CD14-positive monocyte (primary cell): Measurements from ENCODE around the gene KCNIP2. TPM values are rescaled to one million over a fixed set of nuclear protein-coding genes. Genes with fewer than 3 reads are reported as not detected.

Experiments
- DNase-seq, 3 donors: peaks; one replicate each; pipeline ENCODE4 v3.0.0-alpha.2; 2011 to 2022
- H2AFZ ChIP-seq: 2 replicates; pipeline ENCODE4 v1.6.0; 2012; ENCODE audit warnings: mild to moderate bottlenecking, low read depth, low read length, inconsistent platforms; ENCODE audit not compliant: insufficient read depth, poor library complexity, severe bottlenecking
- H3K27ac ChIP-seq, 2 donors: 1 replicate in 1 of 2; 2 replicates in 1 of 2; pipeline ENCODE4 v1.5.1; 2012 to 2013; ENCODE audit warnings: low read length in 2 of 2, control low read depth in 1 of 2, inconsistent platforms in 1 of 2, low read depth in 1 of 2, mild to moderate bottlenecking in 1 of 2
- H3K27me3 ChIP-seq, 2 donors: one replicate each; pipeline versions ENCODE4 v1.6.0 to v1.6.1; 2011 to 2013; ENCODE audit warnings: low read length in 2 of 2; ENCODE audit not compliant: control insufficient read depth in 2 of 2, insufficient read depth in 2 of 2
- H3K36me3 ChIP-seq, 2 donors: replicated peaks in 1 of 2; 1 replicate in 1 of 2; 2 replicates in 1 of 2; pipeline versions ENCODE4 v1.5.1 to v1.6.1; 2012 to 2013; ENCODE audit warnings: low read length in 2 of 2, control low read depth in 1 of 2, inconsistent platforms in 1 of 2, mild to moderate bottlenecking in 1 of 2; ENCODE audit not compliant: insufficient read depth in 2 of 2, control insufficient read depth in 1 of 2
- H3K4me1 ChIP-seq, 2 donors: 1 replicate in 1 of 2; 2 replicates in 1 of 2; pipeline versions ENCODE4 v1.5.1 to v1.6.1; 2012 to 2013; ENCODE audit warnings: low read length in 2 of 2, control low read depth in 1 of 2, inconsistent platforms in 1 of 2, mild to moderate bottlenecking in 1 of 2, moderate library complexity in 1 of 2; ENCODE audit not compliant: insufficient read depth in 2 of 2, control insufficient read depth in 1 of 2
- H3K4me2 ChIP-seq: replicated peaks from 2 replicates; pipeline ENCODE3; 2012; ENCODE audit warnings: low read length, moderate library complexity, mild to moderate bottlenecking; ENCODE audit not compliant: poor library complexity, severe bottlenecking; ENCODE audit errors: extremely low read depth
- H3K4me3 ChIP-seq, 3 experiments: fragments of 200-600 bp in 1 of 3; sonication (generic) in 1 of 3; replicated peaks in 1 of 3; 1 replicate in 2 of 3; 2 replicates in 1 of 3; pipeline ENCODE4 v1.5.1; 2011 to 2013; ENCODE audit warnings: low read length in 3 of 3, mild to moderate bottlenecking in 3 of 3, control low read depth in 2 of 3, low read depth in 2 of 3, inconsistent platforms in 1 of 3, moderate library complexity in 1 of 3
- H3K79me2 ChIP-seq: 2 replicates; pipeline ENCODE4 v1.6.0; 2012; ENCODE audit warnings: mild to moderate bottlenecking, control low read depth, inconsistent platforms, low read length, moderate library complexity; ENCODE audit not compliant: insufficient read depth
- H3K9ac ChIP-seq: 2 replicates; pipeline ENCODE4 v1.6.0; 2017; ENCODE audit warnings: low read length, mild to moderate bottlenecking; ENCODE audit not compliant: insufficient read depth, poor library complexity, severe bottlenecking
- H3K9me3 ChIP-seq, 2 donors: replicated peaks in 1 of 2; 1 replicate in 1 of 2; 2 replicates in 1 of 2; pipeline versions ENCODE4 v1.5.1 to v1.6.1; 2012 to 2013; ENCODE audit warnings: low read length in 2 of 2, control low read depth in 1 of 2; ENCODE audit not compliant: control insufficient read depth in 1 of 2, insufficient read depth in 1 of 2
- H4K20me1 ChIP-seq: 2 replicates; pipeline ENCODE4 v1.6.0; 2012; ENCODE audit warnings: mild to moderate bottlenecking, low read length, control low read depth, moderate library complexity; ENCODE audit not compliant: insufficient read depth
- H3K27ac Mint-ChIP-seq, 7 donors: one replicate each; pipeline ENCODE4 v1.8.0; 2020; ENCODE audit warnings: mild to moderate bottlenecking in 7 of 7, mixed read lengths in 7 of 7, moderate library complexity in 6 of 7, inconsistent platforms in 2 of 7
- H3K27me3 Mint-ChIP-seq, 3 donors: one replicate each; pipeline ENCODE4 v1.8.0; 2021 to 2022; ENCODE audit warnings: low read depth in 3 of 3, mild to moderate bottlenecking in 3 of 3, mixed read lengths in 3 of 3, moderate library complexity in 3 of 3, inconsistent platforms in 1 of 3
- H3K36me3 Mint-ChIP-seq, 2 donors: one replicate each; pipeline ENCODE4 v1.8.0; 2020; ENCODE audit warnings: mixed read lengths in 2 of 2, inconsistent platforms in 1 of 2, mild to moderate bottlenecking in 1 of 2
- H3K4me1 Mint-ChIP-seq: one replicate; pipeline ENCODE4 v1.8.0; 2020; ENCODE audit warnings: mild to moderate bottlenecking, mixed read lengths
- H3K4me3 Mint-ChIP-seq, 2 donors: one replicate each; pipeline ENCODE4 v1.8.0; 2020; ENCODE audit warnings: mild to moderate bottlenecking in 2 of 2, mixed read lengths in 2 of 2, moderate library complexity in 1 of 2
- H3K9me3 Mint-ChIP-seq, 7 donors: one replicate each; pipeline ENCODE4 v1.8.0; 2020 to 2022; ENCODE audit warnings: mixed read lengths in 7 of 7, mild to moderate bottlenecking in 6 of 7, moderate library complexity in 6 of 7, inconsistent platforms in 2 of 7
- CTCF ChIP-seq: fragments of 200-600 bp; IDR thresholded peaks from one replicate; pipeline ENCODE4 v1.8.0; 2022; ENCODE audit warnings: antibody characterized with exemption, mild to moderate bottlenecking
- WGBS: methylation state at CpG from one replicate; pipeline ENCODE4 v1.1.5; 2013; ENCODE audit warnings: missing lambda C conversion rate; ENCODE audit not compliant: insufficient coverage; 5-methylcytosine and 5-hydroxymethylcytosine counted together
- intact Hi-C, 2 donors: fragments of 100-400 bp; cut with micrococcal nuclease; formaldehyde crosslinking; loops; one replicate each; pipeline versions ENCODE4 v1.15.0 to v1.15.1; 2023
- polyA plus RNA-seq, 3 donors: library from polyadenylated mRNA; depleted of rRNA in 1 of 3; unstranded in 2 of 3; stranded (reverse) in 1 of 3; fragments of 300-500 nt in 2 of 3; fragments of >200 nt in 1 of 3; fragmentation: Illumina TruSeq in 2 of 3; gene quantifications; 1 replicate in 2 of 3; 2 replicates in 1 of 3; pipeline ENCODE4 v1.2.3, GENCODE V29; 2012 to 2021

Gene KCNIP2
- polyA plus RNA-seq, 3 donors: 0.48 to 2.1 TPM; not detected in 1

- Mint-ChIP-seq H3K36me3 (peaks cover 10 to 15% of the 10 kb centered on the region in 2 donors), H3K9me3 (no peaks in the 10 kb centered on the region), H3K27me3 (peaks cover 21 to 31% (median 25%) of the 10 kb centered on the region in 3 donors), H3K4me1 (peaks cover 61% of the 10 kb centered on the region), H3K4me3 (no peak overlapping the region), H3K27ac (no peak overlapping the region)
- Histone ChIP-seq H2AFZ (no peak overlapping the region), H3K79me2 (no peaks in the 10 kb centered on the region), H3K9me3 (no peaks in the 10 kb centered on the region), H3K27me3 (peaks cover 5 to 16% of the 10 kb centered on the region in 2 donors), H3K4me2 (no peak overlapping the region), H3K36me3 (no peaks in the 10 kb centered on the region), H3K4me1 (peaks cover 48 to 55% of the 10 kb centered on the region in 2 donors), H3K9ac (no peak overlapping the region), H4K20me1 (peaks cover 75% of the 10 kb centered on the region), H3K4me3 (no peak overlapping the region), H3K27ac (no peak overlapping the region)
- intact Hi-C loops: no loop called here
- no peak for DNase-seq
- TF ChIP-seq CTCF: no peak
- WGBS: no CpG with 5 or more reads among the region's 2 CpGs
Measured at GRCh38 chr10:101837748-101838147, 5.9 kb downstream of the KCNIP2 start.

DNA sequence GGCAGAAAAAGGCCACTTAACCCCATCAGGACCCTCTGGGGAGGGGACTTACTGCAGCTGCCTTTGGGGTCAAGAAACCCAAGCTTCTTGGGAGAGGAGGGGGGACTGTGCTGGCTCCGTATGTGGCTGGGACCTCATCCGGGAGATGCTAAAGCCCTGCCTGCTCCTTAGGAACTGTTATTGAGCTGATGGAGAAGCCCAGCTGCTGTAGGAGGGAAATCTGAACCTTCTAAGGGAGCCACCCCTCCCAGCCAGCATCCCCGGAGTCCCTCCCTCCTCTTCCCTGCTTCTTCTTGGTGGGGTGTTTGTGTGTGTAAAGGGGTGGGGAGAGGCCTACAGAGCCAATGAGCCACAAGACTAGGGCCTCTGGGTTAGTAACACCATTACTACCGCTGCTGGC, 8.2 kb downstream of the KCNIP2 start:
- H3K79me2 ChIP-seq: no peaks in the 10 kb centered on the region
- H3K27me3 Mint-ChIP-seq: peaks cover 4 to 9% (median 6%) of the 10 kb centered on the region in 3 donors
- no peak for DNase-seq
- H3K4me2 ChIP-seq: no peak overlapping the region
- H3K9ac ChIP-seq: no peak overlapping the region
- H3K9me3 Mint-ChIP-seq: no peaks in the 10 kb centered on the region
- no peak overlapping the region for H2AFZ ChIP-seq
- H4K20me1 ChIP-seq: peaks cover 51% of the 10 kb centered on the region
- TF ChIP-seq CTCF: no peak
- no peak overlapping the region for H3K4me3 ChIP-seq
- no peaks in the 10 kb centered on the region for H3K9me3 ChIP-seq
- peaks cover 48 to 52% of the 10 kb centered on the region in 2 donors for H3K4me1 ChIP-seq
- H3K27me3 ChIP-seq: no peaks in the 10 kb centered on the region
- H3K4me3 Mint-ChIP-seq: no peak overlapping the region
- no peak overlapping the region for H3K27ac ChIP-seq
- H3K36me3 Mint-ChIP-seq: peaks cover 0 to 7% of the 10 kb centered on the region in 2 donors
- H3K36me3 ChIP-seq: no peaks in the 10 kb centered on the region
- WGBS: 100% methylated on average over 1 of the region's 4 CpGs
- peaks cover 57% of the 10 kb centered on the region for H3K4me1 Mint-ChIP-seq
- no peak overlapping the region for H3K27ac Mint-ChIP-seq
- intact Hi-C loops: no loop called here
